ENCODE results near the gene PRRT1. TPM values are rescaled to one million over a fixed set of nuclear protein-coding genes. Genes with fewer than 3 reads are reported as not detected.

PRRT1 gene
- total RNA-seq, 1 donor from 2014 or later, result 0.46 TPM

Small RNAs within 50 kb of the gene (microRNA-seq; reads per million reads assigned to microRNA genes)
- gene MIR6721, result 1.1 reads per million
- gene MIR6833, result not detected

Other genes starting within 250 kb of the PRRT1 start
- 3.2 TPM for gene ZBTB12, start 249.9 kb downstream of the PRRT1 start, total RNA-seq
- gene C2, start 224.2 kb downstream of the PRRT1 start, total RNA-seq, result 8.9 TPM
- 8.8 TPM for gene CFB, start 205.8 kb downstream of the PRRT1 start, total RNA-seq
- 41.9 TPM for gene NELFE, start 193.0 kb downstream of the PRRT1 start, total RNA-seq
- gene SKIC2, start 192.8 kb downstream of the PRRT1 start, total RNA-seq, result 30.7 TPM
- gene DXO, start 179.8 kb downstream of the PRRT1 start, total RNA-seq, result 9.8 TPM
- gene C4A, start 169.9 kb downstream of the PRRT1 start, total RNA-seq, result 92.1 TPM
- gene C4B, start 137.1 kb downstream of the PRRT1 start, total RNA-seq, result 81.6 TPM
- 0.30 TPM for gene CYP21A2, start 113.5 kb downstream of the PRRT1 start, total RNA-seq
- 73.3 TPM for gene TNXB, start 42.6 kb downstream of the PRRT1 start, total RNA-seq
- gene ATF6B, start 23.7 kb downstream of the PRRT1 start, total RNA-seq, result 24.4 TPM
- 2.8 TPM for gene FKBPL, start 21.7 kb downstream of the PRRT1 start, total RNA-seq
- 22.8 TPM for gene PPT2, start 2.2 kb upstream of the PRRT1 start, total RNA-seq
- gene EGFL8, start 12.7 kb upstream of the PRRT1 start, total RNA-seq, result 7.8 TPM
- gene AGPAT1, start 24.1 kb upstream of the PRRT1 start, total RNA-seq, result 48.2 TPM
- 97.5 TPM for gene RNF5, start 26.5 kb upstream of the PRRT1 start, total RNA-seq
- 2.0 TPM for gene AGER, start 32.3 kb upstream of the PRRT1 start, total RNA-seq
- 42.9 TPM for gene PBX2, start 38.3 kb upstream of the PRRT1 start, total RNA-seq
- 6.3 TPM for gene GPSM3, start 40.7 kb upstream of the PRRT1 start, total RNA-seq
- gene NOTCH4, start 72.1 kb upstream of the PRRT1 start, total RNA-seq, result 24.4 TPM
- not detected for gene TSBP1, start 220.0 kb upstream of the PRRT1 start, total RNA-seq

Data from Right ventricle myocardium inferior (tissue), 1 donor.